HCT116 (cell line): ENCODE data around the gene PEX12.
A peak's percentile ranks its signal among the peaks of the same experiment; 100 is the strongest.

Experiments
- CBX3 ChIP-seq: IDR thresholded peaks from 2 replicates; pipeline ENCODE4 v1.6.1; 2012; ENCODE audit warnings: low read depth
- CTCF ChIP-seq, 3 experiments: fragments of 200-600 bp in 1 of 3; sonication (generic) in 1 of 3; IDR thresholded peaks in 2 of 3; conservative IDR thresholded peaks in 1 of 3; 2 replicates each; pipeline ENCODE4 v1.5.1; 2012 to 2017; ENCODE audit warnings: low read depth in 2 of 3, low read length in 2 of 3, antibody characterized with exemption in 1 of 3, borderline replicate concordance in 1 of 3, control low read depth in 1 of 3, mild to moderate bottlenecking in 1 of 3, mixed read lengths in 1 of 3, mixed run types in 1 of 3, moderate library complexity in 1 of 3; ENCODE audit not compliant: insufficient read depth in 1 of 3
- EGR1 ChIP-seq: IDR thresholded peaks from 2 replicates; pipeline ENCODE4 v1.6.1; 2012; ENCODE audit warnings: low read depth
- EZH2 ChIP-seq: fragments of 200-600 bp; sonication (generic); IDR thresholded peaks from 2 replicates; pipeline ENCODE4 v1.6.1; 2017; ENCODE audit warnings: antibody characterized with exemption, mixed run types
- EZH2phosphoT487 ChIP-seq: fragments of 200-600 bp; IDR thresholded peaks from 2 replicates; pipeline ENCODE4 v1.6.1; 2018; ENCODE audit warnings: antibody characterized with exemption, borderline replicate concordance
- FOSL1 ChIP-seq: IDR thresholded peaks from 2 replicates; pipeline ENCODE4 v1.6.1; 2012; ENCODE audit warnings: low read depth
- POLR2A ChIP-seq: IDR thresholded peaks from 2 replicates; pipeline ENCODE4 v1.7.0; 2011; ENCODE audit warnings: borderline replicate concordance; ENCODE audit not compliant: insufficient read depth, insufficient read length; ENCODE audit errors: extremely low read depth
- POLR2AphosphoS5 ChIP-seq: IDR thresholded peaks from 2 replicates; pipeline ENCODE4 v1.6.1; 2011; ENCODE audit warnings: mild to moderate bottlenecking, low read depth, low read length, moderate library complexity
- RAD21 ChIP-seq: IDR thresholded peaks from 2 replicates; pipeline ENCODE4 v1.6.1; 2012; ENCODE audit warnings: low read depth, mild to moderate bottlenecking
- REST ChIP-seq: IDR thresholded peaks from 2 replicates; pipeline ENCODE4 v1.6.1; 2012; ENCODE audit warnings: low read depth
- ZFX ChIP-seq: fragments of 450-650 bp; IDR thresholded peaks from 2 replicates; pipeline ENCODE4 v1.6.1; 2017
- TF ChIP-seq, protein P1 (sequence below): IDR thresholded peaks from 2 replicates; pipeline ENCODE4 v1.6.1; 2011; ENCODE audit warnings: mild to moderate bottlenecking, low read length, moderate library complexity; ENCODE audit not compliant: insufficient replicate concordance; ENCODE audit errors: extremely low read depth

DNA sequence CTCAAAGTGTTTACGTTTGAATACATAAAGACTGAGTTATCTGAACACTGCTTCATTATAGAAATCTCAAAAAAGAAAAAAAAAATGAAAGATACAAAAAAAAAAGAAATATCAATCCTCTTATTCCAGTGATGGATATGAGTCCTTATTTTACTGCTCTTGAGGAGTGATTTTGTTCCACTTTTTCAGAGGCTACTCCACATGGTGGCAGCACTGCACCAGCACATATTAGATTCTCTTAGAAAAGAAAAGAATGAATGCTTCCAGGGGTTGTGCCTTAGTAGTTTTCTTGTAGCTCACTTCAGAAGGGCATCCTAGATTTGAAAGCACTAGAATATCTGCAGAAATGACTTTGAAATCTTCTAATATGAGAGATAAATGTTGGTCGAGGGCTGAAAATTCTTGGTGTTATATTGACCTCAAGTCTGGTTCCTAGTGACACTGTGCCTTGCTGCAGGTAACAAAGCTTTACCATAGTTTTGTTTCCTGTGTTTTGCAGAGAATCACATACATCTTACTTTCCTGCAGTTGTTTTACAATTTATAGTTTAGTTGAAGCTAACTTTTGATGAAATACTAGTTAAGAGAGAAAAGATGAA, 34.7 kb upstream of the PEX12 start:
- TF ChIP-seq POLR2A (no peak), EZH2 (no peak), CTCF (IDR thresholded peaks at IDR 0.05 in 2 of 3, conservative IDR thresholded peaks at IDR 0.05 in 1 of 3; ENCODE audit: borderline replicate concordance in 1 of 3, insufficient read depth in 1 of 3, low read depth in 2 of 3, low read length in 2 of 3) (peak; percentile 44 to 75 (median 68); a peak in 5 of 6 replicates), ZFX (no peak), REST (no peak), RAD21 (peak; percentile 62), FOSL1 (no peak), CBX3 (no peak), POLR2AphosphoS5 (no peak), EZH2phosphoT487 (no peak), EGR1 (no peak)
- TF ChIP-seq, protein P1, sequence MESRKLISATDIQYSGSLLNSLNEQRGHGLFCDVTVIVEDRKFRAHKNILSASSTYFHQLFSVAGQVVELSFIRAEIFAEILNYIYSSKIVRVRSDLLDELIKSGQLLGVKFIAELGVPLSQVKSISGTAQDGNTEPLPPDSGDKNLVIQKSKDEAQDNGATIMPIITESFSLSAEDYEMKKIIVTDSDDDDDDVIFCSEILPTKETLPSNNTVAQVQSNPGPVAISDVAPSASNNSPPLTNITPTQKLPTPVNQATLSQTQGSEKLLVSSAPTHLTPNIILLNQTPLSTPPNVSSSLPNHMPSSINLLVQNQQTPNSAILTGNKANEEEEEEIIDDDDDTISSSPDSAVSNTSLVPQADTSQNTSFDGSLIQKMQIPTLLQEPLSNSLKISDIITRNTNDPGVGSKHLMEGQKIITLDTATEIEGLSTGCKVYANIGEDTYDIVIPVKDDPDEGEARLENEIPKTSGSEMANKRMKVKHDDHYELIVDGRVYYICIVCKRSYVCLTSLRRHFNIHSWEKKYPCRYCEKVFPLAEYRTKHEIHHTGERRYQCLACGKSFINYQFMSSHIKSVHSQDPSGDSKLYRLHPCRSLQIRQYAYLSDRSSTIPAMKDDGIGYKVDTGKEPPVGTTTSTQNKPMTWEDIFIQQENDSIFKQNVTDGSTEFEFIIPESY, result no peak
